Epithelial cell of esophagus (primary cell): ENCODE results near the gene KCTD19.

Experiments
- DNase-seq: peaks from one replicate; pipeline ENCODE4 v3.0.0; 2010; ENCODE audit warnings: low read depth
- H3K4me3 ChIP-seq: 2 replicates; pipeline ENCODE4 v1.5.1; 2011; ENCODE audit warnings: mild to moderate bottlenecking, low read length, control low read depth
- TF ChIP-seq, protein P1 (sequence below): IDR thresholded peaks from 2 replicates; pipeline ENCODE4 v1.5.1; 2011; ENCODE audit warnings: low read depth, mild to moderate bottlenecking, low read length, control low read depth, inconsistent platforms; ENCODE audit not compliant: insufficient read depth; ENCODE audit errors: missing control alignments

The KCTD19 gene

DNA sequence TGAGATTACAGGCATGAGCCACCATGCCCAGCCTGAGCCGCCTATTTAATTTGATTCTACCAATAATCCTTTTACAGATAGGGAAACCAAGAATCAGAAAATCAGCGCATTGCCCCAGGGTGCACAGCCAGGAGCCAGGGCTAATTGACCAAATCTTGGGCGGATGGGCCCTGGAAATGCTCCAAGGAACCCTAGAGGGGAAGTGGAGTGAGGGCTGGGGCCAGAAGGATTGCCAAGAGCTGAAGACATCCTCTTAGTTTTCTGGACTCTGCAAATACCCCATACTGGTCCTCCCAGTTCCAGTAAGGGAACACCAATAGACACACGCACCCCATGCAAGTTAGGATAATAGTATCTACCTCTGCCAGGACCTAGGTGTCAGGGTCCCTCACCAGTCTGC is 83.1 kb downstream of the KCTD19 start:
- no peak overlapping the region for H3K4me3 ChIP-seq
- no peak for DNase-seq
- TF ChIP-seq, protein P1, sequence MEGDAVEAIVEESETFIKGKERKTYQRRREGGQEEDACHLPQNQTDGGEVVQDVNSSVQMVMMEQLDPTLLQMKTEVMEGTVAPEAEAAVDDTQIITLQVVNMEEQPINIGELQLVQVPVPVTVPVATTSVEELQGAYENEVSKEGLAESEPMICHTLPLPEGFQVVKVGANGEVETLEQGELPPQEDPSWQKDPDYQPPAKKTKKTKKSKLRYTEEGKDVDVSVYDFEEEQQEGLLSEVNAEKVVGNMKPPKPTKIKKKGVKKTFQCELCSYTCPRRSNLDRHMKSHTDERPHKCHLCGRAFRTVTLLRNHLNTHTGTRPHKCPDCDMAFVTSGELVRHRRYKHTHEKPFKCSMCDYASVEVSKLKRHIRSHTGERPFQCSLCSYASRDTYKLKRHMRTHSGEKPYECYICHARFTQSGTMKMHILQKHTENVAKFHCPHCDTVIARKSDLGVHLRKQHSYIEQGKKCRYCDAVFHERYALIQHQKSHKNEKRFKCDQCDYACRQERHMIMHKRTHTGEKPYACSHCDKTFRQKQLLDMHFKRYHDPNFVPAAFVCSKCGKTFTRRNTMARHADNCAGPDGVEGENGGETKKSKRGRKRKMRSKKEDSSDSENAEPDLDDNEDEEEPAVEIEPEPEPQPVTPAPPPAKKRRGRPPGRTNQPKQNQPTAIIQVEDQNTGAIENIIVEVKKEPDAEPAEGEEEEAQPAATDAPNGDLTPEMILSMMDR: no peak

DNA sequence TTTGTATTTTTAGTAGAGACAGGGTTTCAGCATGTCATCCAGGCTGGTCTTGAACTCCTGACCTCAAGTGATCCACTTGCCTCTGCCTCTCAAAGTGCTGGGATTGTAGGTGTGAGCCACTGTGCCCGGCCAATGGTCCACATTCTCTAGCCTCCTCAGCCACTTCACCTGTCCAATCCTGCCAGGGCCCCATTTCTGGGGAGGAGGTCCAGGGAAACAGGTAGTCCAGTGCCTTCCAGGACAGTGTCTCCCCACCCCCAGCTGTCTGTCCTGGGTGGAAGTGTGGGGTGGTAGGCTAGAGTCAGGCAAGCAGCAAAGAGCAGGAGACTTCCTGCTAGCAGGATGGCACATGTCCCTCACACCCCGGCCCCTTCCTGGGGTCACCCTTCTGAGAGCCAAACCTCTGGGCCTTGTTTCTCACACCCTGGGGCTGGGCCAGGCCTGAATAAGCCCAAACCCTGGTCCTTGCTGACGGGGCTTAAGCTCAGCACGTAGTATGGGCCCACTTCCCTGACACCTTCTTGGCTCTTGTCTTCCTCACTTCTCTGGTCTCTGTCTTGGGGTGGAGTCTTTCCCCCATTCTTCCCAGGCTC is 84.3 kb downstream of the KCTD19 start:
- TF ChIP-seq, protein P1: no peak
- no peak overlapping the region for H3K4me3 ChIP-seq
- no peak for DNase-seq

DNA sequence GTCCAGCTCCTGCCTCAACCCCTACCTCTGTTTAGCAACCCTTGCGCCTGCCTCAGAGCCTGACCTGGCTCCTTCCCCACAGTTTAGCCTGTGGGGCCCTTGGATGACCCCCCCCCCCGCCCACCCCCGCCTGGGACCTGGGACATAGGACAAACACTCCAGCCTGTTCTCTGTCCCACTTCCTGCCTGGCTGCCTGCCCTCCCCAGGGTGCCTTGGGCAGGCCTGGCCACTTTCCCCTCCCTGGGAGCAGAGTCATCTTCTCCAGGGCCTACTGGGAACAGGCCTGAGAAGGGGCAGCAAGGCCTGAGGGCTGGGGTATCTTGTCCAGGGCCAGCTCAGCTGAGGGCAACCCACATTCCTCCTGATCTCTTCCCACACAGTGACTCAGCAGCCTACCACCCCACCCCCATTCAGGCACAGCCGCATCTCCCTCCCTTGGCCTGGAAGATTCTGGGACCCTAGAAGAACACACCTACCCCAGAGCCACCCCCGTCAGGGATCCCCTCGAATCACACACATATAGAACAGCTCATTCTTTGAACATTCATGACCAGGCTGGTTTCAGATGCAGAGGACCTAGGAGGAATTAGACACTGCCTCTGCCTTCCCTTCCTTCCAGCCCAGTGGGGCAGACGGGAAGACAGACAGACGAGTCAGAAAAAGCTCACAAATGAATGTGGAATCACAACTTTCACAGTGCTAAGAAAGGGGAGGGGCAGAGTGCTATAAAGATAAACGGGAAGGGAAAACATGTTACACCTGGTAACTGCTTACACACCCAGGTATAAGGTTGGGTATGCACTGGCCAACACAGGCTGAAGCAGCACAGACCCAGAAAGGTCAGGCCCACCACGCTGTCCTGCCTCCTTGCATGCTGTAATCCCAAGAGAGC is 85.3 kb downstream of the KCTD19 start:
- DNase-seq: peak; percentile 80
- no peak overlapping the region for H3K4me3 ChIP-seq
- TF ChIP-seq, protein P1: no peak

DNA sequence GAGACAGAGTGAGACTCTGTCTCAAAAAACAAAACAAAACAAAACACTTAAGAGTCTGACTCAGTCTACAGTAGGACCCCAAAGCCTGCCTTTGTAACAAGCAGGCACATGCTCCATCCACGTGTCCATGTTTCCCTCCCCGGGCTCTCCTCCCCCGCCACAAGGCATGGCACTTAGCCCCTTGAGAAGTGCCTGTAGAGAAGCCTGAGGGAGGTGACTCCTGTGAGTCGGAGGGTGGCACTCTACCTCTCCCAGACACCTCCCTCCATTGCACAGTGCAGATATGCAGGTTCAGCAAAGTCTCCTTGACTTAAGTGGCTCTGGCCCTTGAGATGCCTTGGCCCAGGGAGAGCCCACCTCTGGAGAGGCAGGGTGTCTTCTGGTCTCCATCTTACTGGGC is 86.0 kb downstream of the KCTD19 start:
- peak; percentile 70 for DNase-seq
- H3K4me3 ChIP-seq: no peak overlapping the region

More for the DNA sequence above, 86.0 kb downstream of the KCTD19 start:
- TF ChIP-seq, protein P1: no peak
